Measurements from ENCODE around the gene FOXN4.

DNA sequence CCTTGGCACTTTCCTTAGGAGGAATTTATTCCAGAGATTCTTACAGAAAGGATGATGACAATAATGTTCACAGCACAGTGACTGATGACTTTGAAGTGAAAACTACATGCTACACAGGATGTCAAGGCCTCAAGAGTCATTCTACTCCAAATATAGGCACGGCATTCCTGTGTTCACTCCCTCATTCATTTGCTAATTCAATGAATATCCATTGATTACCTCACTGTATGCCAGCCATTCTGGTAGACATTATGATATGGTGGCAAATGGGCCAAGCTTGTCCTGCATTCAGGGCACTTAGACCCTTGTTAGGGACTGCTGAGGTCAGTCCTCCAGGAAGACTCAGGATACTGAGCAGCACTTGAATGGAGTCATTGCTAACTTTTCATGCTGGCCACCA lies 48.0 kb downstream of the FOXN4 start:
- TF ChIP-seq, protein P1, sequence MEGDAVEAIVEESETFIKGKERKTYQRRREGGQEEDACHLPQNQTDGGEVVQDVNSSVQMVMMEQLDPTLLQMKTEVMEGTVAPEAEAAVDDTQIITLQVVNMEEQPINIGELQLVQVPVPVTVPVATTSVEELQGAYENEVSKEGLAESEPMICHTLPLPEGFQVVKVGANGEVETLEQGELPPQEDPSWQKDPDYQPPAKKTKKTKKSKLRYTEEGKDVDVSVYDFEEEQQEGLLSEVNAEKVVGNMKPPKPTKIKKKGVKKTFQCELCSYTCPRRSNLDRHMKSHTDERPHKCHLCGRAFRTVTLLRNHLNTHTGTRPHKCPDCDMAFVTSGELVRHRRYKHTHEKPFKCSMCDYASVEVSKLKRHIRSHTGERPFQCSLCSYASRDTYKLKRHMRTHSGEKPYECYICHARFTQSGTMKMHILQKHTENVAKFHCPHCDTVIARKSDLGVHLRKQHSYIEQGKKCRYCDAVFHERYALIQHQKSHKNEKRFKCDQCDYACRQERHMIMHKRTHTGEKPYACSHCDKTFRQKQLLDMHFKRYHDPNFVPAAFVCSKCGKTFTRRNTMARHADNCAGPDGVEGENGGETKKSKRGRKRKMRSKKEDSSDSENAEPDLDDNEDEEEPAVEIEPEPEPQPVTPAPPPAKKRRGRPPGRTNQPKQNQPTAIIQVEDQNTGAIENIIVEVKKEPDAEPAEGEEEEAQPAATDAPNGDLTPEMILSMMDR (IDR thresholded peaks at IDR 0.05 in 4 of 5, conservative IDR thresholded peaks at IDR 0.05 in 1 of 5), result no peak
- no peak for TF ChIP-seq POLR2A (IDR thresholded peaks at IDR 0.05)

Data from gastrocnemius medialis (tissue), 4 donors.